Peyer's patch (tissue), 4 donors: ENCODE data around the gene BPIFA1. TPM values are rescaled to one million over a fixed set of nuclear protein-coding genes. Genes with fewer than 3 reads are reported as not detected.

ENCODE experiments used
- DNase-seq, 3 donors: peaks; one replicate each; pipeline ENCODE4 v3.0.0-alpha.2; 2017 to 2019
- H3K27ac ChIP-seq, 4 donors: fragments of 200-600 bp; sonication (generic); one replicate each; pipeline ENCODE4 v1.5.1; 2016 to 2019
- H3K27me3 ChIP-seq, 2 donors: fragments of 200-600 bp; sonication (generic); one replicate each; pipeline ENCODE4 v1.5.1; 2019
- H3K36me3 ChIP-seq, 3 donors: fragments of 200-600 bp; sonication (generic); one replicate each; pipeline ENCODE4 v1.5.1; 2016 to 2019
- H3K4me1 ChIP-seq, 4 donors: fragments of 200-600 bp; sonication (generic); one replicate each; pipeline ENCODE4 v1.5.1; 2016 to 2019
- H3K4me3 ChIP-seq, 4 donors: fragments of 200-600 bp; sonication (generic); 1 replicate in 3 of 4; 2 replicates in 1 of 4; pipeline ENCODE4 v1.5.1; 2016 to 2019; ENCODE audit warnings: mild to moderate bottlenecking in 1 of 4
- H3K9me3 ChIP-seq, 4 donors: fragments of 200-600 bp; sonication (generic); one replicate each; pipeline ENCODE4 v1.5.1; 2016 to 2019; ENCODE audit warnings: mild to moderate bottlenecking in 1 of 4
- CTCF ChIP-seq, 6 experiments: fragments of 450-650 bp in 4 of 6; fragments of 200-600 bp in 2 of 6; sonication (generic) in 1 of 6; IDR thresholded peaks; one replicate each; pipeline ENCODE4 v1.5.1; 2017 to 2019; ENCODE audit warnings: antibody characterized with exemption in 6 of 6, mild to moderate bottlenecking in 3 of 6, moderate library complexity in 1 of 6
- POLR2A ChIP-seq, 2 donors: fragments of 450-650 bp; IDR thresholded peaks; one replicate each; pipeline ENCODE4 v1.5.1; 2017; ENCODE audit warnings: antibody characterized with exemption in 2 of 2, mild to moderate bottlenecking in 2 of 2, moderate library complexity in 2 of 2
- total RNA-seq, 4 donors: library from RNA; depleted of rRNA; stranded (reverse); fragments of >200 nt; gene quantifications; one replicate each; pipeline ENCODE4 v1.1.0, GENCODE V29; 2016

BPIFA1 gene
- total RNA-seq, 4 donors from 2014 or later, result not detected

GRCh38 chr20:33279261-33279910 lies 43.6 kb downstream of the BPIFA1 start:
- no peaks in the 10 kb centered on the region for H3K9me3 ChIP-seq
- no peaks in the 10 kb centered on the region for H3K36me3 ChIP-seq
- H3K27ac ChIP-seq, result no peak overlapping the region
- H3K4me3 ChIP-seq, result no peak overlapping the region
- H3K27me3 ChIP-seq, result no peaks in the 10 kb centered on the region
- H3K4me1 ChIP-seq, result no peaks in the 10 kb centered on the region
- peak in 1 of 3 donors; percentile 15 for DNase-seq
- TF ChIP-seq POLR2A (IDR thresholded peaks at IDR 0.05) (no peak), CTCF (IDR thresholded peaks at IDR 0.05) (no peak)

GRCh38 chr20:33280000-33280680 lies 44.3 kb downstream of the BPIFA1 start:
- Histone ChIP-seq H3K27me3 (no peaks in the 10 kb centered on the region), H3K4me1 (no peaks in the 10 kb centered on the region), H3K4me3 (no peak overlapping the region), H3K36me3 (no peaks in the 10 kb centered on the region), H3K9me3 (no peaks in the 10 kb centered on the region), H3K27ac (no peak overlapping the region)
- peak in 1 of 3 donors; percentile 22 for DNase-seq
- TF ChIP-seq POLR2A (IDR thresholded peaks at IDR 0.05) (no peak), CTCF (IDR thresholded peaks at IDR 0.05) (no peak)

- Histone ChIP-seq H3K4me3 (no peak overlapping the region), H3K27ac (no peak overlapping the region), H3K9me3 (no peaks in the 10 kb centered on the region), H3K36me3 (no peaks in the 10 kb centered on the region), H3K4me1 (no peaks in the 10 kb centered on the region), H3K27me3 (no peaks in the 10 kb centered on the region)
- DNase-seq, result no peak
- TF ChIP-seq POLR2A (IDR thresholded peaks at IDR 0.05) (no peak), CTCF (IDR thresholded peaks at IDR 0.05) (no peak)
Measured at GRCh38 chr20:33280775-33281174, 45.0 kb downstream of the BPIFA1 start.

GRCh38 chr20:33281550-33282146 lies 45.9 kb downstream of the BPIFA1 start:
- H3K36me3 ChIP-seq, result no peaks in the 10 kb centered on the region
- TF ChIP-seq POLR2A (IDR thresholded peaks at IDR 0.05), result no peak
- TF ChIP-seq CTCF (IDR thresholded peaks at IDR 0.05), result no peak
- no peaks in the 10 kb centered on the region for H3K4me1 ChIP-seq
- no peaks in the 10 kb centered on the region for H3K27me3 ChIP-seq
- no peak for DNase-seq
- no peak overlapping the region for H3K27ac ChIP-seq
- H3K9me3 ChIP-seq, result no peaks in the 10 kb centered on the region
- H3K4me3 ChIP-seq, result no peak overlapping the region

- no peak for TF ChIP-seq CTCF (IDR thresholded peaks at IDR 0.05)
- no peak for TF ChIP-seq POLR2A (IDR thresholded peaks at IDR 0.05)
- no peak for DNase-seq
Measured at GRCh38 chr20:33282196-33282934, 46.6 kb downstream of the BPIFA1 start.

More at GRCh38 chr20:33282196-33282934, 46.6 kb downstream of the BPIFA1 start:
- H3K4me3 ChIP-seq, result no peak overlapping the region
- H3K9me3 ChIP-seq, result no peaks in the 10 kb centered on the region
- H3K27ac ChIP-seq, result no peak overlapping the region
- no peaks in the 10 kb centered on the region for H3K27me3 ChIP-seq
- H3K36me3 ChIP-seq, result no peaks in the 10 kb centered on the region
- no peaks in the 10 kb centered on the region for H3K4me1 ChIP-seq
